A549 (cell line): ENCODE measurements around the gene NPRL2.

Experiments
- EP300 ChIP-seq, 2 experiments: fragments of >200 bp; sonication (Bioruptor Twin); formaldehyde crosslinking; IDR thresholded peaks; 2 replicates in 1 of 2; 3 replicates in 1 of 2; pipeline ENCODE4 v1.6.1; 2016 to 2017
- FOSL2 ChIP-seq, 2 experiments: fragments of 450-650 bp in 1 of 2; fragments of >200 bp in 1 of 2; sonication (Bioruptor Twin) in 1 of 2; formaldehyde crosslinking; IDR thresholded peaks; 2 replicates each; pipeline versions ENCODE4 v1.5.0 to v1.6.1; 2016 to 2020; ENCODE audit warnings: mild to moderate bottlenecking in 1 of 2, moderate library complexity in 1 of 2
- JUNB ChIP-seq: fragments of >200 bp; sonication (Bioruptor Twin); formaldehyde crosslinking; IDR thresholded peaks from 2 replicates; pipeline ENCODE4 v1.6.1; 2016
- MAFK ChIP-seq: fragments of 450-650 bp; IDR thresholded peaks from 2 replicates; pipeline ENCODE4 v1.6.1; 2014; ENCODE audit not compliant: partially characterized antibody
- PHF8 ChIP-seq: fragments of 200-600 bp; sonication (generic); IDR thresholded peaks from 2 replicates; pipeline ENCODE4 v1.6.1; 2016; ENCODE audit warnings: low read depth, mild to moderate bottlenecking, antibody characterized with exemption, moderate library complexity, borderline replicate concordance
- POLR2A ChIP-seq: IDR thresholded peaks from 2 replicates; pipeline ENCODE4 v1.6.1; 2012; ENCODE audit warnings: mild to moderate bottlenecking, low read length
- RAD21 ChIP-seq, 2 experiments: fragments of >200 bp in 1 of 2; sonication (Bioruptor Twin) in 1 of 2; formaldehyde crosslinking in 1 of 2; IDR thresholded peaks in 1 of 2; conservative IDR thresholded peaks in 1 of 2; 2 replicates in 1 of 2; 3 replicates in 1 of 2; pipeline ENCODE4 v1.6.1; 2012 to 2018; ENCODE audit warnings: inconsistent platforms in 1 of 2
- RARB ChIP-seq: fragments of 250-450 bp; sonication (Bioruptor Pico); IDR thresholded peaks from 2 replicates; pipeline ENCODE4 v1.8.0; 2021; ENCODE audit warnings: mild to moderate bottlenecking, moderate library complexity
- RFX5 ChIP-seq: fragments of 450-650 bp; IDR thresholded peaks from 2 replicates; pipeline ENCODE4 v1.7.1; 2014; ENCODE audit warnings: antibody characterized with exemption, mild to moderate bottlenecking, moderate library complexity
- TF ChIP-seq, protein P1 (sequence below): fragments of >200 bp; sonication (Bioruptor Twin); formaldehyde crosslinking; IDR thresholded peaks from 3 replicates; pipeline ENCODE4 v1.5.1; 2016
- TF ChIP-seq, protein P2 (sequence below): fragments of 150-350 bp; IDR thresholded peaks from 2 replicates; pipeline ENCODE4 v1.6.1; 2014; ENCODE audit warnings: low read depth, mild to moderate bottlenecking, low read length
- TF ChIP-seq, protein P3 (sequence below): IDR thresholded peaks from 2 replicates; pipeline ENCODE4 v1.6.1; 2012

DNA sequence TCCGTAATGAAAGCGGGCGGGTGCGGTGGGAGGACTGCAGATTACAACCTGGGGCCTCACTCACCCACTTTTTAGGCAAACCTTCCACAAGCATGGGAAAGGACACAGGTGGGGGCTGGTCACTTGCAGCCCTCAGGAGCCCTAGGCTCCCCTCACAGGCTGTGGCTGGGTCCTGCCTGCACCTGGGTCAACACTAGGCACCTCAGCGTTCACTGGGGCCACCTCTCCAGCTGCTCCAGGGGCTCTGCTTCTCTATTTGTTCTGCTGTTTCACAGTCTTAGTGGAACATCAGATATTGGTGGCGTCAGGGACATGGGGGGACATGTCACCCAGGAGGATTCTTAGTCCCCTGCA is 38.8 kb upstream of the NPRL2 start:
- TF ChIP-seq POLR2A (no peak), PHF8 (no peak), RFX5 (no peak), RAD21 (conservative IDR thresholded peaks at IDR 0.05 in 1 of 2, IDR thresholded peaks at IDR 0.05 in 1 of 2) (no peak), RARB (CRISPR knock-in tag) (no peak), MAFK (no peak), EP300 (IDR thresholded peaks at IDR 0.05) (no peak), JUNB (no peak), FOSL2 (IDR thresholded peaks at IDR 0.05) (no peak), FOSL2 (CRISPR knock-in tag; IDR thresholded peaks at IDR 0.05) (no peak)
- TF ChIP-seq, protein P1, sequence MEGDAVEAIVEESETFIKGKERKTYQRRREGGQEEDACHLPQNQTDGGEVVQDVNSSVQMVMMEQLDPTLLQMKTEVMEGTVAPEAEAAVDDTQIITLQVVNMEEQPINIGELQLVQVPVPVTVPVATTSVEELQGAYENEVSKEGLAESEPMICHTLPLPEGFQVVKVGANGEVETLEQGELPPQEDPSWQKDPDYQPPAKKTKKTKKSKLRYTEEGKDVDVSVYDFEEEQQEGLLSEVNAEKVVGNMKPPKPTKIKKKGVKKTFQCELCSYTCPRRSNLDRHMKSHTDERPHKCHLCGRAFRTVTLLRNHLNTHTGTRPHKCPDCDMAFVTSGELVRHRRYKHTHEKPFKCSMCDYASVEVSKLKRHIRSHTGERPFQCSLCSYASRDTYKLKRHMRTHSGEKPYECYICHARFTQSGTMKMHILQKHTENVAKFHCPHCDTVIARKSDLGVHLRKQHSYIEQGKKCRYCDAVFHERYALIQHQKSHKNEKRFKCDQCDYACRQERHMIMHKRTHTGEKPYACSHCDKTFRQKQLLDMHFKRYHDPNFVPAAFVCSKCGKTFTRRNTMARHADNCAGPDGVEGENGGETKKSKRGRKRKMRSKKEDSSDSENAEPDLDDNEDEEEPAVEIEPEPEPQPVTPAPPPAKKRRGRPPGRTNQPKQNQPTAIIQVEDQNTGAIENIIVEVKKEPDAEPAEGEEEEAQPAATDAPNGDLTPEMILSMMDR: no peak
- TF ChIP-seq, protein P2, sequence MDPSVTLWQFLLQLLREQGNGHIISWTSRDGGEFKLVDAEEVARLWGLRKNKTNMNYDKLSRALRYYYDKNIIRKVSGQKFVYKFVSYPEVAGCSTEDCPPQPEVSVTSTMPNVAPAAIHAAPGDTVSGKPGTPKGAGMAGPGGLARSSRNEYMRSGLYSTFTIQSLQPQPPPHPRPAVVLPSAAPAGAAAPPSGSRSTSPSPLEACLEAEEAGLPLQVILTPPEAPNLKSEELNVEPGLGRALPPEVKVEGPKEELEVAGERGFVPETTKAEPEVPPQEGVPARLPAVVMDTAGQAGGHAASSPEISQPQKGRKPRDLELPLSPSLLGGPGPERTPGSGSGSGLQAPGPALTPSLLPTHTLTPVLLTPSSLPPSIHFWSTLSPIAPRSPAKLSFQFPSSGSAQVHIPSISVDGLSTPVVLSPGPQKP: no peak
- TF ChIP-seq, protein P3, sequence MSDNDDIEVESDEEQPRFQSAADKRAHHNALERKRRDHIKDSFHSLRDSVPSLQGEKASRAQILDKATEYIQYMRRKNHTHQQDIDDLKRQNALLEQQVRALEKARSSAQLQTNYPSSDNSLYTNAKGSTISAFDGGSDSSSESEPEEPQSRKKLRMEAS: no peak
